BJ (cell line): ENCODE results near the gene ACOT13. TPM values are rescaled to one million over a fixed set of nuclear protein-coding genes. Genes with fewer than 3 reads are reported as not detected.
"Not testable (repeated sequence)": the region's sequence is repeated elsewhere in the genome, so short reads cannot be mapped to it uniquely, and the experiment has no call there.

Experiments used
- CTCF ChIA-PET: fragments of 350-600 bp; formaldehyde crosslinking; extraction: SDS; loops from one replicate; lab custom pipeline; 2021; ENCODE audit warnings: antibody characterized with exemption, inconsistent platforms; lab: Yijun Ruan, JAX
- POLR2A ChIA-PET: fragments of 300-600 bp; sonication (Branson Sonifier 250); formaldehyde crosslinking; extraction: SDS; loops from one replicate; lab custom pipeline; 2021; ENCODE audit warnings: antibody characterized with exemption; lab: Charles Lee
- DNase-seq: peaks from one replicate; pipeline ENCODE4 v3.0.0-alpha.2; 2011; ENCODE audit warnings: low read depth
- H3K27me3 ChIP-seq: 2 replicates; pipeline ENCODE4 v1.6.0; 2011; ENCODE audit warnings: low read length; ENCODE audit not compliant: control insufficient read depth, insufficient read depth
- H3K36me3 ChIP-seq: 2 replicates; pipeline ENCODE4 v1.5.1; 2011; ENCODE audit warnings: low read length; ENCODE audit not compliant: control insufficient read depth, insufficient read depth
- H3K4me3 ChIP-seq: 2 replicates; pipeline ENCODE4 v1.5.1; 2011; ENCODE audit warnings: low read depth, mild to moderate bottlenecking, control low read depth, low read length
- polyA plus RNA-seq: library from polyadenylated mRNA; depleted of rRNA; stranded (reverse); fragments of >200 nt; gene quantifications from 2 replicates; pipeline ENCODE4 v1.2.3, GENCODE V29; 2011
- TF ChIP-seq, protein P1 (sequence below): IDR thresholded peaks from 2 replicates; pipeline ENCODE4 v1.5.1; 2011; ENCODE audit warnings: low read depth, mild to moderate bottlenecking, control low read depth, inconsistent platforms, low read length, moderate library complexity; ENCODE audit not compliant: insufficient read depth

ACOT13 gene
- polyA plus RNA-seq, 1 experiment: 9.9 TPM

DNA sequence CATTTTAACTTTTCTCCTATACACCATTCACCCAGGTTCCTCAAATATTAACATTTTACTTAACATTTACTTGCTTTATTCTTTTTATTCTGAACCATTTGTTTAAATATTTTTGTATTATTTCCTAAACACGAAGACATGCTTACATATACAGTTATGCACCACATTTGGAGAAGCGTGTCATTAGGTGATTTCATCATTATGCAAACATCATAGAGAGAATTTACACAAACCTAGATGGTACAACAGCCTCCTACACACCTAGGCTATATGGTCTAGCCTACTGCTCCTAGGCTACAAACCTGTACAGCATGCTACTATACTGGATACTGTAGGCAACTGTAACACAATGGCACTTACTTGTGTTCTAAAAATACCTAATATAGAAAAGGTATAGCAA, 6.8 kb upstream of the ACOT13 start:
- ChIA-PET CTCF (no interaction called here), POLR2A (no interaction called here)
- DNase-seq: no peak
- H3K4me3 ChIP-seq: no peak overlapping the region
- no peaks in the 10 kb centered on the region for H3K27me3 ChIP-seq
- peaks cover 4% of the 10 kb centered on the region for H3K36me3 ChIP-seq
- TF ChIP-seq, protein P1, sequence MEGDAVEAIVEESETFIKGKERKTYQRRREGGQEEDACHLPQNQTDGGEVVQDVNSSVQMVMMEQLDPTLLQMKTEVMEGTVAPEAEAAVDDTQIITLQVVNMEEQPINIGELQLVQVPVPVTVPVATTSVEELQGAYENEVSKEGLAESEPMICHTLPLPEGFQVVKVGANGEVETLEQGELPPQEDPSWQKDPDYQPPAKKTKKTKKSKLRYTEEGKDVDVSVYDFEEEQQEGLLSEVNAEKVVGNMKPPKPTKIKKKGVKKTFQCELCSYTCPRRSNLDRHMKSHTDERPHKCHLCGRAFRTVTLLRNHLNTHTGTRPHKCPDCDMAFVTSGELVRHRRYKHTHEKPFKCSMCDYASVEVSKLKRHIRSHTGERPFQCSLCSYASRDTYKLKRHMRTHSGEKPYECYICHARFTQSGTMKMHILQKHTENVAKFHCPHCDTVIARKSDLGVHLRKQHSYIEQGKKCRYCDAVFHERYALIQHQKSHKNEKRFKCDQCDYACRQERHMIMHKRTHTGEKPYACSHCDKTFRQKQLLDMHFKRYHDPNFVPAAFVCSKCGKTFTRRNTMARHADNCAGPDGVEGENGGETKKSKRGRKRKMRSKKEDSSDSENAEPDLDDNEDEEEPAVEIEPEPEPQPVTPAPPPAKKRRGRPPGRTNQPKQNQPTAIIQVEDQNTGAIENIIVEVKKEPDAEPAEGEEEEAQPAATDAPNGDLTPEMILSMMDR: no peak

DNA sequence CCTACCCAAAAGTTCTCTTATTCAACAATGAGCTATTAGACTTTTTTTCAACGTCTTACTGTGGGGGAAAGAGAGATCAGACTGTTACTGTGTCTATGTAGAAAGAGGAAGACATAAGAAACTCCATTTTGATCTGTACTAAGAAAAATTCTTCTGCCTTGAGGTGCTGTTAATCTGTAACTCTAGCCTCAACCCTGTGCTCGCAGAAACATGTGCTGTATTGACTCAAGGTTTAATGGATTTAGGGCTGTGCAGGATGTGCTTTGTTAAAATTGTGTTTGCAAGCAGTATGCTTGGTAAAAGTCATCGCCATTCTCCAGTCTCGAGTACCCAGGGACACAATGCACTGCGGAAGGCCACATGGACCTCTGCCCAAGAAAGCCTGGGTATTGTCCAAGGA, 5.1 kb upstream of the ACOT13 start:
- H3K4me3 ChIP-seq, H3K36me3 ChIP-seq, POLR2A ChIA-PET, H3K27me3 ChIP-seq, CTCF ChIA-PET, DNase-seq: not testable (repeated sequence)

DNA sequence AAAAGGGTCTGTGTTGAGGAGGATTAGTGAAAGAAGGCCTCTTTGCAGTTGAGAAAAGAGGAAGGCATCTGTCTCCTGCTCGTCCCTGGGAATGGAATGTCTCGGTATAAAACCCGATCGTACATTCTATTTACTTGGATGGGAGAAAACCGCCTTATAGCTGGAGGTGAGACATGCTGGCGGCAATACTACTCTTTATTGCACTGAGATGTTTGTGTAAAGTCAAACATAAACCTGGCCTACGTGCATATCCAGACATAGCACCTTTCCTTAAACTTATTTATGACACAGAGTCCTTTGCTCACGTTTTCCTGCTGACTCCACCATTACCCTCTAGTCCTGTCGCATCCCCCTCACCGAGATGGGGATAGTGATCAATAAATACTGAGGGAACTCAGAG, 4.6 kb upstream of the ACOT13 start:
- TF ChIP-seq, protein P1: no peak
- ChIA-PET POLR2A (no interaction called here), CTCF (no interaction called here)
- H3K27me3 ChIP-seq: no peaks in the 10 kb centered on the region
- DNase-seq: no peak
- peaks cover 3% of the 10 kb centered on the region for H3K36me3 ChIP-seq
- no peak overlapping the region for H3K4me3 ChIP-seq

DNA sequence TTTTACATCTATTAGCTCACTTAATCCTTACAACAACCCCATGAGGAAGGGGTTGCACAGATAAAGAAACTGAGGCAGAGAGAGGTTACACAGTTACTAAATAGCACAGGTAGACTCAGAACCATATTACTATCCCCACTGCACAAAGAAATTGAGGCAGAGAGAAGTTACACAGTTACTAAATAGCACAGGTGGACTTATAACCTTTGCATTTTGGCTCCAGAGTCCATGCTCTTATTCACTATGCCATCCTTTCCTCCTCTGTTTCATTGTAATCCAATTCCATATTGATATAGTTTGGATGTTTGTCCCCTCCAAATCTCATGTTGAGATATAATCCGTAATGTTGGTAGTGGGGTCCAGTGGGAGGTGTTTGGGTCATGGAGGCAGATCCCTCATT, 3.7 kb upstream of the ACOT13 start:
- Histone ChIP-seq H3K27me3 (no peaks in the 10 kb centered on the region), H3K36me3 (peaks cover 3% of the 10 kb centered on the region), H3K4me3 (no peak overlapping the region)
- POLR2A ChIA-PET: no interaction called here
- CTCF ChIA-PET: no interaction called here
- TF ChIP-seq, protein P1: no peak
- DNase-seq: no peak

DNA sequence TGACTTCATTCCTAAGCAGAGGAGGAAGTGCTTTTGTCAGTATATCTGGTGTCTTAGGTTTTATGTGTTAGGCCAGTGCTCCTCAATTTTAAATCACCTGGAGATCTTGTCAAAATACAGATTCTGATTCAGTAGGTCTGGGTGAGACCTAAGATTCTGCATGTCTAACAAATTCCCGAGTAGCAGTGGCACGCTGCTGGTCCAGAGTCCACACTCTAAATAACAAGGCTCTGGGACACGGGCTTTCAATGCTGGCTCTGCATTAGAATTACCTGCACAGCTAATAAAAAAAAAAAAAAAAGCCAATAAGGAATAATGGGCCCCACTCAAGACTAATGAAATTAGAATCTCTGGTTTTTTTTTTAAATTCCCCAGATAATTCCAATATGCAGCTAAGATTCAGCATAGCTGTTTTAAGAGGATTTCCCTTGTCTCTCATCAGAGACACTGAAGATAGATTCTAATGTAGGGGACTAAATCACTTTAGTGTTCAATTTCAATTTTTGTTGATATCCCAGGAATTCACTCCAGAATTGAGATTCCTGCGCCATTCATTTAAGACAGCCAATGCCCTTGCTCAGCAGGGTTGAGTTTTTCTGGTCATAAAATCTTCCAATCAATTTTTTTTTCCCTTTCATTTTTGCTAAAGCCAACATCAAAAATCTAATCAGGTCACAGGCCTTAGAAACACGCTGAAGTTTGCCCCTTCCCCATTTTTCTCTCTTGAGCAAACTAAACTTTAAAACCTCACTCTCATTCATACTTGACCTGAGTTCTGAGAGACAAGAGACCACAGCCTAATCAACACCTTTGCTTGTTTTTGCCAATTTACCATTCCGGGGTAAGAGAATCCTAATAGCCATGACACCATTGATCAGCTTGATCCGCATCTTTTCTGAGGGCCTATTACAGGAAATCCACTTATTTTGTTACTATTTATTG, 2.6 kb upstream of the ACOT13 start:
- peaks cover 3% of the 10 kb centered on the region for H3K36me3 ChIP-seq
- POLR2A ChIA-PET: no interaction called here
- DNase-seq: no peak
- TF ChIP-seq, protein P1: no peak
- CTCF ChIA-PET: interaction anchor here (1.2 kb wide), 1 partner anchor 9 kb away, joined by 3 read pairs; no protein-coding TSS in a partner anchor
- H3K27me3 ChIP-seq: no peaks in the 10 kb centered on the region
- no peak overlapping the region for H3K4me3 ChIP-seq
